GM13976 (cell line): Measurements from ENCODE around the gene TMEM26.

Source experiments
- DNase-seq: peaks from one replicate; pipeline ENCODE4 v3.0.0; 2012; ENCODE audit warnings: low spot score
- in situ Hi-C: fragments of 300-500 bp; cut with MboI; formaldehyde crosslinking; loops from one replicate; pipeline ENCODE4 v1.12.0; 2022; ENCODE audit warnings: low sequenced_read_pairs, mixed read lengths, inconsistent platforms; ENCODE audit not compliant: unreplicated experiment
- TF ChIP-seq, protein P1 (sequence below): IDR thresholded peaks from 2 replicates; pipeline ENCODE4 v1.5.1; 2012; ENCODE audit warnings: borderline replicate concordance, mild to moderate bottlenecking; ENCODE audit not compliant: insufficient read depth; ENCODE audit errors: extremely low read depth, missing control alignments, control extremely low read depth

The TMEM26 gene

DNA sequence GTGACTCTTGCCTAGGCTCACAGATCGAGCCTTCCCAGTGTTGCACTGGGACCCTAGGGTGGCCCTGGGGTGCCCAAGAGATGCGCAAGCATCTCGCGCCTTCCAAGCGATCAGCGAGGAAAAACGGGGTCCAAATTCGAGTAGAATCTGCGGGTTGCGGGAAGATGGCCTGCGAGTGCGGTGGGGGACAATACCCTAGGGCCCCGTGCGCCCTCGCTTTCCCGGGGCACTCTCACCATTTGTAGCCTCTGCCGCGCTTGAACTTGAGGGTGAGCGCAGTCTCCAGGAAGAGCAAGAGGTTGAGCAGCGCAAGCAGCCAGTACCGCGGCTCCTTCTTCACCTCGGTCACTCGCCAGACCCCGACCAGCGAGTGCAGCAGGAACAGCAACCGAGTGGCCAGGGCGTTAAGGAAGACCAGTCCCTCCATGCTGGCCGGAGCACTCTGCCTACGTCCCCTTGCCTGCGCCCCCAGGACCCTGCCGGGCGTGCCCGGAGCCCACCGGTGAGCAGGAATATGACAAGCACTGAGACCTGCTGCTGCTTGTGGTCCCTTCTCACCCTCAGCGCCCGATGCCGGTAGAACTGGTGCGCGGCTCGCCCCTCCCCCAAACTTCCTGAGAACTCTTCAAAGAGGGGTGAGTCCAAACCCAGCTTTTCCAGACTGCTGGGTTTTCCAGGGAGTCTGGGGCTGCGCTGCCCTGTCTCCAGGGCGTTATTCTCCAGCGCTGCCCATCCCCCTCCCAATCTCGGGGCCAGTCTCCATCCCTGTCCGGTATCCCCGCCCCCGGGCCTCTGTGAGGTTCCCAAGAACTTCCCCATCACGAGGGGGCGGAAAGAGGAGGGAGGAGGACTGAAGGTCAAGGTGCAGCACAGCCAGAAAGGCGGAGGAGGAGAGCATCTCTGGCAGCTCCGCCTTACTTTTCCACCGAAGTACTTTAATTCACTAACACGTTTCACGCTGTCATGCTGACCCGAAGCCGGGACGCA, at the start of gene TMEM26:
TMEM26 (minus strand) TSS at position 727 of the 987 bp plus-strand sequence; CDS start at position 427, 300 bp downstream.
- in situ Hi-C loops, result no loop called here
- TF ChIP-seq, protein P1, sequence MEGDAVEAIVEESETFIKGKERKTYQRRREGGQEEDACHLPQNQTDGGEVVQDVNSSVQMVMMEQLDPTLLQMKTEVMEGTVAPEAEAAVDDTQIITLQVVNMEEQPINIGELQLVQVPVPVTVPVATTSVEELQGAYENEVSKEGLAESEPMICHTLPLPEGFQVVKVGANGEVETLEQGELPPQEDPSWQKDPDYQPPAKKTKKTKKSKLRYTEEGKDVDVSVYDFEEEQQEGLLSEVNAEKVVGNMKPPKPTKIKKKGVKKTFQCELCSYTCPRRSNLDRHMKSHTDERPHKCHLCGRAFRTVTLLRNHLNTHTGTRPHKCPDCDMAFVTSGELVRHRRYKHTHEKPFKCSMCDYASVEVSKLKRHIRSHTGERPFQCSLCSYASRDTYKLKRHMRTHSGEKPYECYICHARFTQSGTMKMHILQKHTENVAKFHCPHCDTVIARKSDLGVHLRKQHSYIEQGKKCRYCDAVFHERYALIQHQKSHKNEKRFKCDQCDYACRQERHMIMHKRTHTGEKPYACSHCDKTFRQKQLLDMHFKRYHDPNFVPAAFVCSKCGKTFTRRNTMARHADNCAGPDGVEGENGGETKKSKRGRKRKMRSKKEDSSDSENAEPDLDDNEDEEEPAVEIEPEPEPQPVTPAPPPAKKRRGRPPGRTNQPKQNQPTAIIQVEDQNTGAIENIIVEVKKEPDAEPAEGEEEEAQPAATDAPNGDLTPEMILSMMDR, result no peak
- DNase-seq, result no peak

DNA sequence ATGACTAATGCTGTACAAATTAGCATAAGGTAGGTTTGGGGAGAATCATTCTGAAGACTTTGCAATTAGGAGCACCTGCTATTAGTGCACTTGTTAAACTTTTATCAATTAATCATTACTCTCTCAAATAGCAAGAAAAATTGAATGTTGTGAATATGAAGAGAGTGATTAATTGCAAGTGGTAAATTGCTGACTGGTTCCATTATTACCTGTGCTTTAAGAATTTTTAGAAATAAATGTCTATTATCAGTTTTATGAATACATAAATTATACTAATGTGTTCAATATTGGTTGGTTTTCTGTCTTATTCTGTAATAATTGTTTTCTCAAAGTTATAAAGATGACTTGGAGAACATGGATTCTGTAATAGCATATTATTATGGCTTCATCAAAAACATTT, 47.3 kb upstream of the TMEM26 start:
- no peak for DNase-seq
- TF ChIP-seq, protein P1, result no peak
- in situ Hi-C loops, result no loop called here

DNA sequence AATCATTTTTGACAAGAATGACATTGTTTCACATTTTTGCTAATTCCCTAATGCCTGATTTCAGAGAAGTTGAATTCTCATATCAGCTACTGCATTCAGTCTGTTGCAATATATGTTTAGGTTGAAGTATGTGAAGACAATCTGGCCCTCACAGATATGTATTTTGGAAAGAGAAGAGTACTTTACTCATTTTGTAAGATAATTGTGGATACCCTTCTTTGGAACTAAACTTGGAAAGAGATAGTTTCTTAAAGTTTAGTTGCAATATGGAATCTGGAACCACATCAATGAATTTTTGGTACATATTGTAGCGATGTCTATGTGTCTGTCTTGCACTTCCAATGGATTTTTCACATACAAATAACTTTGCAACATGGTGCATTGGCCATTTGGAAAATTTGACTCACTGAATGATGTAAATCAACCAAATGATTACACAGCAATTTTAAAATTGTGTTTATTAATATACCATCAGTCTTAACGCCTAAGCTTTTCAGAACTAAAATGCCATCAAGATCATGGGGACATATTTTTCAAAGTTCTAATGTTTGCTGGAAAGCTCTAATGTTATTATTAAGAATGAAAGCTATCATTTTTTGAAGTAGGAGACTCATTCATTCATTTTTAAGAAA, 39.3 kb upstream of the TMEM26 start:
- in situ Hi-C loops, result no loop called here
- TF ChIP-seq, protein P1, result no peak
- DNase-seq, result no peak

DNA sequence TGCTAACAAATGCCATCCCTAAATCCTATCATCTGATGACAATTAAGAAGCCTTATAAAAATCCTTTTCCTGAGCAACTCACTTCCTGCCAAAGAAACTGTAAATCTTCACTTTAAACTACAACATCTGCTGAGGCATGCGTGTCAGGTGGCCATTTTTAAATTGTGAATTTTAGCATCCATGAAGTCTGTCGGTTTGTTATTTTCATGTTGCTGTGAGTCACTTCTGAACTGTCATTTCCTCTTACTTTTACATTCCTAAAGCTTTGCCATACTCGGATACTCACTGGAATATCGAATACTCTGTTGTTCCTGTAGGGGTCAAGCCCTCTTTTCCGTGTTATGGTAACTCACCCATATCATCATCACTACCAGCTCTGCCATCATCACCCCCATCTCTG, 34.3 kb upstream of the TMEM26 start:
- in situ Hi-C loops, result no loop called here
- DNase-seq, result no peak
- TF ChIP-seq, protein P1, result no peak

DNA sequence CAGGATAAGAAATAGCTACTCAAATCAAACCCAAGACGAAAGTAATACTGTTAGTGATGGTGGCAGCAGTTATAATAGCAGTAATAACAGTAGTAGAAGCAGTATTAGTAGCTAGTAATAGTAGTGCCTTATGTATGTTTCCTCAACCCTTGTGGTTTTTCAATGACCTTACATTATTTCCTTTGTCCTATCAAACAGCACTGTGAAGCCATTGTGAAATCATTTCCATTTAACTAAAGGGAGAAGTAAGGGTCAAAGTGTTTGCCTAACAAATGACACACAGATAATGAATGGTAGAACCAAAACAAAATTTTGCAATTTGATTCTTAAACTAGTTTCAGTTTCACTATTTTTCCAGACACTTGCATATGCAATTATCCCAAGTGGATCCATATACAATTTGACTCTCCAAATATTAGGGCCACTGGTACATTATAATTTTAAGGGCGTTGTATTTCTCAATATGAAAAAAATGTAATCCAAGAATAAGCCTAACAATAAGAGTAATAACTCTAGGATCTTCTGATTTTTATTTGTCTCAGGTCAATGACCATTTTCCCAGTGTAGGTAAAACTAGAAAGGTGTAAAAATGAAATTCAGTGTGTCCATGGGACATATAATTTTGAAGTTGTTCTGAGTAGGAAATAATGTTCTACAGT, 33.7 kb upstream of the TMEM26 start:
- in situ Hi-C loops, result no loop called here
- TF ChIP-seq, protein P1, result no peak
- no peak for DNase-seq

DNA sequence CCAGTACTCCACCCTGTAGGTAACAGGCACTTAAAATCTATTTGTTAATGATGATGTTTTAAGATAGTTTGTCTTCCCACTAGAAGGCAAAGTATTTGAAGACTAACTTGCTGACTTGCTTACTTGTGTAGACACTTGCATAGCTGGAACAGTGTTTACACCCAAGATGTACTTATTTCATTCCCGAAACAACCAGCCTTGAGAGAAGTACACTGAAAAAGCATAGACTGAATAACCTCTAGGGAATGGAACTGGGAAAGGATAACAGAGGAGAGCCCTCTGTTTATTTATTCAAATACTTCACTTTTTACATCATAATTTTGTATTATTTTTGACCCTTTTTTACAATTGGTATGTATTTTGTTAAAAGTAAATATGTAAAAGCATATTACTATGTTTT, 33.1 kb upstream of the TMEM26 start:
- no peak for DNase-seq
- in situ Hi-C loops, result no loop called here

More for the DNA sequence above, 33.1 kb upstream of the TMEM26 start:
- TF ChIP-seq, protein P1, result no peak
